GM19043 (cell line): ENCODE results near the gene SLC43A2.
"Not testable (repeated sequence)": the region's sequence is repeated elsewhere in the genome, so short reads cannot be mapped to it uniquely, and the experiment has no call there.

Source experiments
- ATAC-seq: cut with Tn5 transposase; IDR thresholded peaks from one replicate; pipeline ENCODE4 v1.9.1; 2021; ENCODE audit warnings: low read depth; ENCODE audit not compliant: unreplicated experiment

SLC43A2 gene

GRCh38 chr17:1592751-1593629, 35.6 kb downstream of the SLC43A2 start:
- ATAC-seq: peak; percentile 52

DNA sequence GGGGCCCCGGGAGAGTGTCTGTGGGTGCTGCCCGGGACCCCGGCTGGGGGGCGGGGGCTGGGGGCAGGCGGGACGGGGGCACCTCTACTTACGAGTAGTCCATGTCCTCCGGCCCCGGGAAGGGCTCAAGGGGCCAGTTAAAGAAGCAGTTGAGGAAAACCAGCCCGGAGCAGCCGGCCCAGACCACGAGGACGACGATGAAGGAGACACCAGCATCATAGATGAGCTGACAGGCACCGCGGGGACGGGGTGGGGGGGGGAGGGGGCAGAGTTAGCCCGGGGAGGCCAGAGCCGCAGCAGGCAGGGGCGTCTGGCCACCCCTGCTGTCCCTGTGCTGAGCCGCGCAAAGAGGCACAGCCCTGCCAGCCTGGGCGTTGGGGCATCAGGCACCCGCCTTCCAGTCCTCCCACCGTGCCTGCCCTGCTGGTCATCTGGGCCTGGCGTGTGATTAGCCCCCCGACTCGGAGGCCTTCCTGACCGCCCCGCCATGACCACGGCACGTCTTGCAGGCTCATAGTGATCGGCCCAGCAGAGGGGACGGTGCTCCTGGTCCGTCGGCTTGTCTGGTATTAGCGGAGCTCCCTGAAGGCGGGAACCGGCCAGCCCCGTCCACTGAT, 37.1 kb downstream of the SLC43A2 start:
- ATAC-seq: no peak

- ATAC-seq: no peak
These were observed 37.7 kb downstream of the SLC43A2 start for GRCh38 chr17:1590747-1591473.

- ATAC-seq: no peak
These were observed 38.4 kb downstream of the SLC43A2 start for GRCh38 chr17:1590029-1590746.

DNA sequence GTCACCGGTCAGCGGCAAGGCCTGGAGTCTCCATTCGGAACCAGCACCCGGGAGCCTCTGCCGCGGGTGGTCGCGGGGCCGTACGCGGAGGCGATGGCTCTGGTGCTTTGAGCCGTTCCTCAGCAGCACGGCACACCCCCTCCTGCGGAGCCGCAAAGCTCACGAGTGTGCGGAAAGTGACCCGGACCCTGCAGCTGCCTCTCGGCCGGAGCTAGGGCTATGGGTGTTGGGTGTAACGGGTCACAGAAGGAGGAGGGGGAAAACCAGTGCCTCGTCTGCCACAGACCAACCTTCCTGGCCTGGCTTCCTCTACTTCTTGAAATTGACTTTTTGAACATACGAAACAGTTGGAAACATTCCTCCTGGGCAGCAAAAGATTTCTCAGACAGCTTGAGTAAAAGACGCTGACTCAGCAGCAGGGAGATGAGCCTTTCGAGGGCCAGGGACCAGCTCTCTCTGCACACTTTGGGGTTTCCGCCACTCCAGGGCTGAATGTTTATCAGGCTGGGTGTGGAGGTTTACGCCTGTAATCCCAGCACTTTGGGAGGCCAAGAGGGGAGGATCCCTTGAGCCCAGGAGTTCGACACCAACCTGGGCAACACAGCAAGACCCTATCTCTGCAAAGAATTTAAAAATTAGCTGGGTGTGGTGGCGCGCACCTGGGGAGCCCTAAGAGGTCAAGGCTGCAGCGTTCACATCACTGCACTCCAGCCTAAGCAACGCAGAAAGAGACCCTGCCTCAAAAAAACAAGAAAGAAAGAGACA, 39.6 kb downstream of the SLC43A2 start:
- no peak for ATAC-seq

GRCh38 chr17:1584167-1584566, 44.5 kb downstream of the SLC43A2 start:
- no peak for ATAC-seq

GRCh38 chr17:1583556-1583955, 45.1 kb downstream of the SLC43A2 start:
- ATAC-seq: no peak

DNA sequence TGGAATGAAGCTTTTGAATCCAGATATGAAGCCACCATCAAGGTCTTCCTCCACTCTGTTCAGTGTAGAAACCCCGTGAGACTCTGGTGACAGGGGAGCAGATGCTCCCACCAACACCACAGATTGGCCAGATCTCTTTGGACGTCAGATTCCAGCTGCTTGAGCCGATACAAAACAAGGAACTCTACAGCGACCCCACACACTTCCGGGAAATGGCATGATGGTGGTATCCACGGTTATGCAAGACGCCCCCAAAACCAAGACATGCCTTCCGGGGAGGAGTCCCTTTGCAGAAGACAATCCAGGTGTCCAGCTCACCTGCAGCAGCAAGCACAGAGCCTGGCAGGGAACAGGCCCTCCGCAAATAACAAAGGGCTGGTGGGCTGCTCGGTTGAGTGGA, 46.3 kb downstream of the SLC43A2 start:
- ATAC-seq: no peak

DNA sequence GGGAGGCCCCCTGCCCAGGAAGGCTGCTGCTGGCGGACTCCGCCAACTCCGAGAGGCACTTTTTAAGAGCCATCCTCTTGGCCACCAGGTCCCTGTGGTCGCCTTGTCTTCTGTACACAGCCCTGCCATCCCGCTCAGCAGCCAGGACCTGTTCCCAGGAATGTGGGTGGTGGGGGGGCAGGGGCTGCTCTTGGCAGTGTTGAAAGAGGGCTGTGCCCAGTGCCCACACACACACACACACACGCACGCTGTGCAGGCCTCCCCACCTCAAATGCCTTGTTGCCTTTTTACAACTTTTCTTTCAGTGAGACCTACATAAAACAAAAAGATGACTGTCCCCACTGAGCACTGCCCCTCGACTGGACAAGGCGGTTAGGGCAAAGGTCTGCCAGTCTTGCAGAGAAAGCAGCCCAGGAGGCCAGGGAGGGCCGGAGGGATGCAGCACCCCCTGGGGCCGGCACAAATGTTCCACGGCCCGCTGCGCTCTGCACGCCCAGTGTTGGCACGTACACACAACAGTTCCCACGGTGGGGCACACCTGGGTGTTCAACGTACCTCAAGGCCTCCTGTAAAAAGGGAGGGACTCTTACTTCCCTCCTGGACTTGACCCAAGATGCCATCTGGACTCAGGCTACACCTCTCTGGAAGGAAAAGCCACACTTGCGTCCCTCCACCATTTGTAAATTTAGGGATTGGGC, 47.5 kb downstream of the SLC43A2 start:
- no peak for ATAC-seq

DNA sequence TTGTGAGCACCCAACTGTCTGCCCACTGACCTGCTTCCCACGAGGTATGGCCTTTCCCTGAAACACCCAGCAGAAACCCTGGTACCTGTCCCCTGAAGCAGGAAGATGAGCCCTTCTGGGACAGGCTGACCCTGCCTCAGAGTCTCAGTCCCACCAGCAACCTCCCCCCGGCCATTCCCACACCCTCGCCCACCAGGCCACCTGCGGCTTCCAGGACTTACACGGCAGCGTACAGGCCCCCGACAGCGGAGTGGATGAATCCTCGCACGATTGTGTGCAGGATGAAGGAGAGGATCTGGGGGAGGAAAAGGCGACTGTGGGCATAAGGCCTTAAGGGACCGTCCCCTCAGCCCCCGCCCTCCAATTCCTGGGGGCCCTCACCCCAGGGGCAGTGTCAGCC, 50.6 kb downstream of the SLC43A2 start:
- no peak for ATAC-seq

DNA sequence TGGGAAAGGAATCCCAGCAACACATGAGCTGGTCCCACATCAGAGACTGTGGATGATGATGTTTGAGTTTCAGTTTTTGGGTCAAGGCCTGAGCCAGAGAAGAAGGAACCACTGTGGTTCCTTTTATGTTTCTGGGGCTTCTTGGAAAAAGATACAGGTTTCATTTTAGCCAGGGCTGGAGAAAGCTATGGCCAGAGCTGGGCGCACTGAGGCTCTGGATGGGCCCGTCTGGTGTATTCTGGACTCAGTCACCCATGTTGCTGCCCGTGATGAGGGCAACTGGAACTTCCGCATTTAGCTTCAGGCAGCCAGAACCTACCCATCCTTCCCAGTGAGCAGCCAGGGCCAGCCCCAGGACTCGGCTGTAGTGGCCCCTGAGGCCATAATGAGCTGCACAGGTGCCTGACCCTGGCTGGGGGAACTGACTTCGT, 51.0 kb downstream of the SLC43A2 start:
- ATAC-seq: no peak

DNA sequence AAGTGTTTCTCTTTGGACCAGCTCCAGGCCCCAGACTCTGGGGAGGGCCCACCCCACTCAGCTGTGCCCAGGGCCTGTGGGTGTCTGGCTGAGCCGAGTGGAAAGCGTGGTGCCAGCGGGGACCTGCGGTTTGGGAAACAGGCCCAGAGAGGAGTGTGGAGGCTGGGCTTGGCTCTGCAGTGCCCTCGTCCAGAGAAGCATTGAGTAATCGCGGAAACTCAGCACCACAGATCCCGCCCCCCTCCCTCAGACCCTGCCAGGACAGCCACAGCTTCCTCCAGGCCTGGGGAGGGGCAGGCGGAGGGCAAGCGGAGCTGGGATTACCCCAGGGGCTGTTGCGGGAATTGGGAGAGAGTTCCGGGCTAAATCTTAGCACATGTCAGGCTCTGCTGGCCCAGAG, 51.5 kb downstream of the SLC43A2 start:
- ATAC-seq: no peak

- ATAC-seq: no peak
These were observed 52.1 kb downstream of the SLC43A2 start for GRCh38 chr17:1576500-1576899.

DNA sequence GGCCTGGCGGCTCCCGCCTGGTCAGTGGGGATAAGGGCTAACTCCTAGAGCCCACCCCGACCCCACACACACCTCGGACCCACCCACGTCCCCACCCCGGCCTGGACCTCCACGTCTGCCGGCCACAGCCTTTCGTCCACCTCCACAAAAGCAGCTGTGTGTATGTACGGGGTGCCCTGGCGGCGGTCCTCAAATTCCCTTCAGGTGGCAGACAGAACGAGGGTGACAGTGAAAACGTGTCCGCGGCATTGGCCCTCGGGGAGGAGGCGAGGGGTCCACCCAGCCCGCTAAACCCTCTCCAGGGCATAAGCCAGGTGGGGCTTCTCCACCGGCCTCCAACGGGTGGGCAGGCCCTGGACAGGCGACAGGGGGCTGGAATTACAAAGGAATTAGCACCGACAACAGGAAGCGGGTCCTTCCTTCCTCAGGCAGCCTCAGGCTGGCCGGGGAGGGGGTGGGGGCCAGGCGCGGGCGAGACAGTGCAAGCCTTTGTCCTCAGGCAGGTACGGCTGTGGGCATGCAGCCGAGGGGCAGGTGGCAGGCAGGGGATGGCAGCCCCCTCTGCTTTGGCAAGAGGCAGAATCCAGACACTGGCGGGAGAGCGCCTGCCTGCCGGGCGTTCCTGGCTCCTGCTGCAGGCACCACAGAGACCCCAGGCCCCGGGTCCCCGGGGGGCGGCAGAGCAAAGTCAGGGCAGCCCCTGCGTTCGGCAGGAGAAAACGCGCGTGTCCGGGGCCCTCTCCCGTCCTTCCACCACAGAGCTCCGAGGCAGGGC, 53.8 kb downstream of the SLC43A2 start:
- no peak for ATAC-seq

DNA sequence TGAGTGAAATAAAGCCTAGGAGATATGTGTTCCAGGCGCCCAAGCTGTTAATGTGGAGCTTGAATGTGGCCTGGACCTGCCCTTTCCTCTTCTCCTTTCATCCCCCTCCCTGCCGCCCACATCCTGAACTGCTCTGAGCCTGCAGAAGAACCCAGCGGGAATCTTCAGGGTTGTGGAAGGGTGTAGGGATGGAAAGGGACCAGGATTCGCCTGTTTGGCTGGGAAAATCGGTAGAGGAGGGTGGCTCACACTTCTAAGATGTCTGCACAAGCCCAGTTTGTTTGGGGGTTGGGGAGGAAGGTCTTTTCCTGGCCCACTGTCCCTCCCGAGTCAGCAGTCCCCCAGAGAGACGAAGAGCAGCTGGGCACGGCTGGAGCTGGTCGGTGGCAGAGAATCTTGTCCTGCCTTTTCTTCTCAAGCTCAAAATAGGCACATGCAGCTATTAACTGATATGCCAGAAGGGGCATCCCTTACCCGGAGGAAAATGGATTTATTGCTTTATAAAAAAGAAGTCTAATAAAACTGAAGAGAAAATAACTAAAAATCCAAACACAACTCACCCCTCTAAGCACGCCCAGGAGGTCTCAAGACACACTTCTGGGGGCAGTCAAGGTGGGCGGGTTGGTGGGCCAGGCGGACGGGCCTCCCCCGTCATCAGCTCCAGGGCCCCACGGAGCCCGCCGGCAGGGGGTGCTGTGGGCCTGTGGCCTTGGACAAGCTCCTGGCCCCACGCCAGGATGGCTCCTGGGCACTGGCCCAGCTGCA, 54.5 kb downstream of the SLC43A2 start:
- no peak for ATAC-seq

GRCh38 chr17:1572646-1573045, 56.0 kb downstream of the SLC43A2 start:
- ATAC-seq: not testable (repeated sequence)

- no peak for ATAC-seq
These were observed 57.3 kb downstream of the SLC43A2 start for GRCh38 chr17:1571341-1571704.
